Astrocyte (in vitro differentiated cells and primary cell): Measurements from ENCODE around the gene SPPL3. TPM values are rescaled to one million over a fixed set of nuclear protein-coding genes. Genes with fewer than 3 reads are reported as not detected.

Source experiments
- DNase-seq: peaks from one replicate; pipeline ENCODE4 v3.0.0-alpha.2; 2010; ENCODE audit warnings: low read depth
- FAIRE-seq: peaks from 2 replicates; lab custom pipeline; 2011; peaks lifted over from hg19 to GRCh38; lab: Jason Lieb, UNC
- H2AFZ ChIP-seq: 2 replicates; pipeline ENCODE4 v1.6.0; 2012; ENCODE audit warnings: low read depth, low read length, inconsistent platforms
- H3K27ac ChIP-seq: 2 replicates; pipeline ENCODE4 v1.5.1; 2011; ENCODE audit warnings: low read depth, low read length, inconsistent platforms
- H3K27me3 ChIP-seq: 2 replicates; pipeline ENCODE4 v1.6.0; 2011; ENCODE audit warnings: low read length, inconsistent platforms; ENCODE audit not compliant: insufficient read depth
- H3K36me3 ChIP-seq: 2 replicates; pipeline ENCODE4 v1.5.1; 2011; ENCODE audit warnings: low read length, inconsistent platforms; ENCODE audit not compliant: insufficient read depth
- H3K4me1 ChIP-seq: 2 replicates; pipeline ENCODE4 v1.5.1; 2011; ENCODE audit warnings: low read length, inconsistent platforms; ENCODE audit not compliant: insufficient read depth
- H3K4me2 ChIP-seq: 2 replicates; pipeline ENCODE4 v1.6.0; 2012; ENCODE audit warnings: low read length, inconsistent platforms
- H3K4me3 ChIP-seq: 2 replicates; pipeline ENCODE4 v1.5.1; 2011; ENCODE audit warnings: low read depth, mild to moderate bottlenecking, low read length, inconsistent platforms; ENCODE audit not compliant: insufficient read depth
- H3K79me2 ChIP-seq: 2 replicates; pipeline ENCODE4 v1.6.0; 2012; ENCODE audit warnings: mild to moderate bottlenecking, low read length, inconsistent platforms; ENCODE audit not compliant: insufficient read depth
- H3K9ac ChIP-seq: 2 replicates; pipeline ENCODE4 v1.6.0; 2012; ENCODE audit warnings: mild to moderate bottlenecking, low read length, inconsistent platforms
- H3K9me3 ChIP-seq: 2 replicates; pipeline ENCODE4 v1.5.1; 2012; ENCODE audit warnings: low read depth, mild to moderate bottlenecking, low read length, inconsistent platforms; ENCODE audit not compliant: insufficient read depth
- H4K20me1 ChIP-seq: 2 replicates; pipeline ENCODE4 v1.6.0; 2012; ENCODE audit warnings: low read length, inconsistent platforms; ENCODE audit not compliant: insufficient read depth
- H3K27ac Mint-ChIP-seq: one replicate; pipeline ENCODE4 v1.8.0; 2021; ENCODE audit warnings: mild to moderate bottlenecking, mixed read lengths; ENCODE audit not compliant: unreplicated experiment
- H3K27me3 Mint-ChIP-seq: one replicate; pipeline ENCODE4 v1.8.0; 2021; ENCODE audit warnings: low read depth, mixed read lengths; ENCODE audit not compliant: unreplicated experiment
- H3K36me3 Mint-ChIP-seq: one replicate; pipeline ENCODE4 v1.8.0; 2021; ENCODE audit warnings: low read depth, mixed read lengths; ENCODE audit not compliant: unreplicated experiment
- H3K4me1 Mint-ChIP-seq: one replicate; pipeline ENCODE4 v1.8.0; 2021; ENCODE audit warnings: low read depth, mixed read lengths; ENCODE audit not compliant: unreplicated experiment
- H3K4me3 Mint-ChIP-seq: one replicate; pipeline ENCODE4 v1.8.0; 2021; ENCODE audit warnings: mild to moderate bottlenecking, moderate library complexity, mixed read lengths; ENCODE audit not compliant: unreplicated experiment
- H3K9me3 Mint-ChIP-seq: one replicate; pipeline ENCODE4 v1.8.0; 2021; ENCODE audit warnings: mild to moderate bottlenecking, mixed read lengths; ENCODE audit not compliant: unreplicated experiment
- CTCF ChIP-seq: IDR thresholded peaks from 2 replicates; pipeline ENCODE4 v1.5.1; 2011; ENCODE audit warnings: low read depth, mild to moderate bottlenecking, inconsistent platforms, low read length, moderate library complexity; ENCODE audit not compliant: insufficient read depth
- EZH2 ChIP-seq: IDR thresholded peaks from 2 replicates; pipeline ENCODE4 v1.6.1; 2012; ENCODE audit warnings: mild to moderate bottlenecking, low read length, inconsistent platforms; ENCODE audit not compliant: insufficient read depth
- total RNA-seq: library from RNA; stranded (reverse); gene quantifications from 2 replicates; pipeline ENCODE4 v1.2.1, GENCODE V29; 2021

SPPL3 gene
- total RNA-seq, 1 donor from 2014 or later, result 48.3 TPM

DNA sequence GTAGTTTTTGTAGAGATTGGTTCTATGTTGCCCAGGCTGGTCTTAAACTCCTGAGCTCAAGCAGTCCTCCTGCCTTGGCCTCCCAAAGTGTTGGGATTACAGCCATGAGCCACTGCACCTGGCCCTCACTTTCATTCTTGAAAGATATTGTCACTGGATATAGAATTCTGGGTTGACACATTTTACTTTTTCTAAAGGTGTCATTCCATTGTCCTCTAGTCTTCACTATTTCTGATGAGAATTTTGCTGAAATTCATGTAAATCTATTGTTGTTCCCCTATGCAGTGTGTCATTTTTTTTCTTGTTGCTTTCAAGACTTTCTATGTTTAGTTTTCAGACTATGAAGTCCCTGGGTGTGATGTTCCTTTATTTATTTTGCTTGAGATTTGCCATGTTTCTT is 149.4 kb downstream of the SPPL3 start:
- Histone ChIP-seq H3K36me3 (no peaks in the 10 kb centered on the region), H3K27ac (no peak overlapping the region), H3K4me1 (no peaks in the 10 kb centered on the region), H4K20me1 (no peaks in the 10 kb centered on the region), H3K4me2 (no peak overlapping the region), H3K9me3 (no peaks in the 10 kb centered on the region), H3K9ac (no peak overlapping the region), H3K27me3 (no peaks in the 10 kb centered on the region), H3K79me2 (no peaks in the 10 kb centered on the region), H3K4me3 (no peak overlapping the region), H2AFZ (no peak overlapping the region)
- H3K9me3 Mint-ChIP-seq, result peaks cover 4% of the 10 kb centered on the region
- no peak for FAIRE-seq
- no peak overlapping the region for H3K27ac Mint-ChIP-seq
- H3K27me3 Mint-ChIP-seq, result no peaks in the 10 kb centered on the region
- H3K4me1 Mint-ChIP-seq, result no peaks in the 10 kb centered on the region
- TF ChIP-seq EZH2 (no peak), CTCF (no peak)
- H3K36me3 Mint-ChIP-seq, result peaks cover 12% of the 10 kb centered on the region
- no peak for DNase-seq
- no peak overlapping the region for H3K4me3 Mint-ChIP-seq

- no peak overlapping the region for H3K9ac ChIP-seq
- H3K27ac ChIP-seq, result no peak overlapping the region
- TF ChIP-seq EZH2, result no peak
- TF ChIP-seq CTCF, result no peak
- H3K9me3 ChIP-seq, result no peaks in the 10 kb centered on the region
- FAIRE-seq (no peak), DNase-seq (no peak)
- H2AFZ ChIP-seq, result no peak overlapping the region
- no peaks in the 10 kb centered on the region for H3K36me3 ChIP-seq
- Mint-ChIP-seq H3K4me3 (no peak overlapping the region), H3K36me3 (peaks cover 2% of the 10 kb centered on the region), H3K9me3 (peaks cover 4% of the 10 kb centered on the region), H3K27ac (no peak overlapping the region), H3K4me1 (no peaks in the 10 kb centered on the region), H3K27me3 (no peaks in the 10 kb centered on the region)
- no peak overlapping the region for H3K4me3 ChIP-seq
- H3K4me2 ChIP-seq, result no peak overlapping the region
- no peaks in the 10 kb centered on the region for H3K4me1 ChIP-seq
- no peaks in the 10 kb centered on the region for H3K79me2 ChIP-seq
- H4K20me1 ChIP-seq, result no peaks in the 10 kb centered on the region
- no peaks in the 10 kb centered on the region for H3K27me3 ChIP-seq
These were observed 152.8 kb downstream of the SPPL3 start for GRCh38 chr12:120751389-120751788.

DNA sequence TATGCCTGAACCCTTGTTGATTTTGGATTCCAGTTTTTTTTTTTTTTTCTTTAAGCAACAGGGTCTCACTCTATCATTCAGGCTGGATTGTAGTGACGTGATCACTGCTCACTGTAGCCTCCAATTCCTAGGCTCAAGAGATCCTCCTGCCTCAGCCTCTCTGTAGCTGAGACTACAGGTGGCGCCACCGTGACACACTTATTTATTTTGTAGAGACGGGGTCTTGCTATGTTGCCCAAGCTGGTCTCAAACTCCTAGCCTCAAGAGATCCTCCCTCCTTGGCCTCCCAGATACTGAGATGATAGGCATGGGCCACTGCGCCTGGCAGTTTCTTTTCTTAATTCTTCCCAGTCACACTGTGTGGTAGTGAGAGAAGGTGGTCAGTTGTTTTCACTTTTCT is 153.4 kb downstream of the SPPL3 start:
- DNase-seq, result no peak
- Histone ChIP-seq H3K9ac (no peak overlapping the region), H2AFZ (no peak overlapping the region), H3K36me3 (no peaks in the 10 kb centered on the region), H3K27ac (no peak overlapping the region), H4K20me1 (no peaks in the 10 kb centered on the region), H3K4me1 (no peaks in the 10 kb centered on the region), H3K79me2 (no peaks in the 10 kb centered on the region), H3K4me3 (no peak overlapping the region), H3K27me3 (no peaks in the 10 kb centered on the region), H3K9me3 (no peaks in the 10 kb centered on the region), H3K4me2 (no peak overlapping the region)
- Mint-ChIP-seq H3K4me3 (no peak overlapping the region), H3K27ac (no peak overlapping the region), H3K36me3 (peaks cover 2% of the 10 kb centered on the region), H3K4me1 (no peaks in the 10 kb centered on the region), H3K9me3 (peaks cover 4% of the 10 kb centered on the region), H3K27me3 (no peaks in the 10 kb centered on the region)
- FAIRE-seq, result no peak
- no peak for TF ChIP-seq CTCF
- no peak for TF ChIP-seq EZH2
